ENCODE measurements around the gene LIMCH1. TPM values are rescaled to one million over a fixed set of nuclear protein-coding genes. Genes with fewer than 3 reads are reported as not detected.

The LIMCH1 gene
- total RNA-seq, 1 donor from 2014 or later = not detected

DNA sequence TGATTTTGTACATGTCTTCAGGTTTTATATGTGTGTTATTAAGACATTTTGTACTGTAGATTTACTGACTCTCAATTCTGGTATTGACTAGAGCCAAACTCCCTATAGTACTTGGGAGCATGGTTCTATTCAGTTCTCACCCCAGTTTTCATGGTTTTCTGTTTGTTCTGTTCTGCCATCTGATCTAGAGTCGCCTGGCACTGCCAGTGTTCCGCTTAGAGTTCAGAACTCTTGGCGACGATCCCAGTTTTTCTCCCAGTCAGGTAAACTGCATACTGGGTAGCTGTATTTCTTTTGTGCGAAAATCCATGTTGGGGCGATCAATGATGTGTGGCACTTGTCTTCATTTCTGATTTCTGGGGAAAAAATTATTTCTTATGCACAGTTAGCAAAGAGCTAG lies 132.6 kb downstream of the LIMCH1 start:
- no peaks in the 10 kb centered on the region for H3K36me3 Mint-ChIP-seq (ENCODE audit: low read depth)
- DNase-seq = no peak
- no peaks in the 10 kb centered on the region for H3K9me3 Mint-ChIP-seq
- ATAC-seq (ENCODE audit: low read depth) = no peak
- intact Hi-C loops (cut with micrococcal nuclease) = no loop called here
- H3K4me3 Mint-ChIP-seq = no peak overlapping the region
- TF ChIP-seq, protein P1, sequence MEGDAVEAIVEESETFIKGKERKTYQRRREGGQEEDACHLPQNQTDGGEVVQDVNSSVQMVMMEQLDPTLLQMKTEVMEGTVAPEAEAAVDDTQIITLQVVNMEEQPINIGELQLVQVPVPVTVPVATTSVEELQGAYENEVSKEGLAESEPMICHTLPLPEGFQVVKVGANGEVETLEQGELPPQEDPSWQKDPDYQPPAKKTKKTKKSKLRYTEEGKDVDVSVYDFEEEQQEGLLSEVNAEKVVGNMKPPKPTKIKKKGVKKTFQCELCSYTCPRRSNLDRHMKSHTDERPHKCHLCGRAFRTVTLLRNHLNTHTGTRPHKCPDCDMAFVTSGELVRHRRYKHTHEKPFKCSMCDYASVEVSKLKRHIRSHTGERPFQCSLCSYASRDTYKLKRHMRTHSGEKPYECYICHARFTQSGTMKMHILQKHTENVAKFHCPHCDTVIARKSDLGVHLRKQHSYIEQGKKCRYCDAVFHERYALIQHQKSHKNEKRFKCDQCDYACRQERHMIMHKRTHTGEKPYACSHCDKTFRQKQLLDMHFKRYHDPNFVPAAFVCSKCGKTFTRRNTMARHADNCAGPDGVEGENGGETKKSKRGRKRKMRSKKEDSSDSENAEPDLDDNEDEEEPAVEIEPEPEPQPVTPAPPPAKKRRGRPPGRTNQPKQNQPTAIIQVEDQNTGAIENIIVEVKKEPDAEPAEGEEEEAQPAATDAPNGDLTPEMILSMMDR (IDR thresholded peaks at IDR 0.05) = no peak
- POLR2A ChIA-PET = no interaction called here
- H3K27me3 Mint-ChIP-seq = peaks cover 8% of the 10 kb centered on the region
- CTCF ChIA-PET = interaction anchor here (1.1 to 1.5 kb wide), 2 partner anchors 9 to 389 kb away, joined by 3 read pairs; no protein-coding TSS in a partner anchor
- H3K27ac Mint-ChIP-seq = no peak overlapping the region
- H3K4me1 Mint-ChIP-seq = no peaks in the 10 kb centered on the region

DNA sequence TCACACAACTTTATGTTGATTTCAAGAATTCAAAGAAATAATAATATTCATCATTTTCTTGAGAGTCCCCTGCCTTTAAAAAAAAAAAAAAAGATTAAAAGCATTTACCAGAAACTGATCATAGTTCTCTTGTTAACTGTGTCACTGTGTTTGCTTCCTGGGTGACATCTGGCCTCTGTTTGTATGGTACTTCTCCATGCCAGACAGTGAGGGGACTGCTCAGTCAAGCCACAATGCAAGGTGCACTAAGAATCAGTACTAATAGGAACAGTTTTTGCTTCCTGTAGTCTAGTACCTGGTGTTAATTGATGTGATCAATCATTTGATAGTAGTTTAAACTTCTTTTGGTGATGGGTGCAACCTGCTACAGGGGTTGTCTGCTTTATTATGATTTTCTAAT lies 133.0 kb downstream of the LIMCH1 start:
- TF ChIP-seq, protein P1 (IDR thresholded peaks at IDR 0.05) = no peak
- ChIA-PET POLR2A (no interaction called here), CTCF (interaction anchor here (1.1 to 1.5 kb wide), 2 partner anchors 9 to 390 kb away, joined by 3 read pairs; no protein-coding TSS in a partner anchor)
- intact Hi-C loops (cut with micrococcal nuclease) = no loop called here
- no peaks in the 10 kb centered on the region for H3K9me3 Mint-ChIP-seq
- H3K4me1 Mint-ChIP-seq = no peaks in the 10 kb centered on the region
- no peak overlapping the region for H3K27ac Mint-ChIP-seq
- H3K4me3 Mint-ChIP-seq = no peak overlapping the region
- no peaks in the 10 kb centered on the region for H3K36me3 Mint-ChIP-seq (ENCODE audit: low read depth)
- peaks cover 8% of the 10 kb centered on the region for H3K27me3 Mint-ChIP-seq
- no peak for DNase-seq
- no peak for ATAC-seq (ENCODE audit: low read depth)

DNA sequence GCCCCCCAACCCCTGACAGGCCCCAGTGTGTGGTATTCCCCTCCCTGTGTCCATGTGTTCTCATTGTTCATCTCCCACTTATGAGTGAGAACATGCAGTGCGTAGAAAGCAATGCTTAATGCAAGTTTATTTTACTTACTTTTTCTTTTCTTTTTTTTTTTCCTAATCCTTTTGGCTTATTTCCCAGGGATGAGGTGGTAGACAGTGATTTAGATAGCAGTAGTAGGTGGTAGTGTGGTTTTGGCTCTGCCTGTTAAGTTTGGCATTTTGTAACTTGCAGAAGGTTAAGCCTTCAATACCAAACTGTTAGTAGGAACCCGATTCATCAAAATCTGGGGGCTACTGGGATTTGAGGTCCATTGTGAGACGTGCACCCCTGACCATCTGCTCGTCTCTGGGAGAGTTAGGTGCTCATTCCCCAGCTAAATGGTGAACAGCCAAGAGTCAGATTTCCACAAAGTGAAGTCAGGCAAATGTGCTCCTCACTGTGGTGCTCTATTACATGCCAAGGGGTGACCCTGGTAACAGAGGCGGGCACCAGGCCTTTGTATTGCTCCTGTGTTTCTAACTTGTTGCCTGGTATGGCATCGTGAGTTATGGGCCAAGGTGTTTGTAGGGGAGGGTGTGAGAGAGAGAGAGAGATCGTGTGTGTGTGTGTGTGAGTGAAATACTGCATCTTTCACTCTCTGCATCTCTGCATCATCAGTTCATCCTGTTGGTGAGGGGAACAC lies 140.3 kb downstream of the LIMCH1 start:
- ATAC-seq (ENCODE audit: low read depth) = no peak
- Mint-ChIP-seq H3K9me3 (no peaks in the 10 kb centered on the region), H3K27me3 (peaks cover 1% of the 10 kb centered on the region), H3K36me3 (ENCODE audit: low read depth) (no peaks in the 10 kb centered on the region), H3K4me3 (no peak overlapping the region), H3K4me1 (no peaks in the 10 kb centered on the region), H3K27ac (no peak overlapping the region)
- intact Hi-C loops (cut with micrococcal nuclease) = no loop called here
- DNase-seq = no peak
- POLR2A ChIA-PET = no interaction called here
- CTCF ChIA-PET = no interaction called here
- TF ChIP-seq, protein P1 (IDR thresholded peaks at IDR 0.05) = no peak

DNA sequence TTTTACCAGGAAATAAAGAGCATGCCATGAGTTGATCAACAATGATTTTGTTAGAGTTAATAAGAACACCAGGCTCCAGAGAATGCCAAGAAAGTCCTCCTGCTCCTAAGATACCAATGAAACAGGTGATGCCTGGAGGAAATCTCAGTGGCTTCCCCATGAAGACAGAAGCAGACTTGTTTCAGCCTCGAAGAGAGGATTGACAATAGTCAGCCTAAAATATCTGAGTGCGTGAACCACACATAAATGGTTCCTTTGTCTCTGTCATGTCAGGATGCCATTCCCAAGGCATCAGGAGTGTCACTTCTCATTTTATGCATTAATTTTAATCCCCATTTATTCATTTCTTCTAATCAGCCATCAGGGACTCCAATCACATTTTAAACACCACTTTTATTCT lies 141.0 kb downstream of the LIMCH1 start:
- POLR2A ChIA-PET = no interaction called here
- Mint-ChIP-seq H3K27me3 (peaks cover 3% of the 10 kb centered on the region), H3K4me3 (no peak overlapping the region), H3K9me3 (no peaks in the 10 kb centered on the region), H3K27ac (no peak overlapping the region), H3K4me1 (no peaks in the 10 kb centered on the region), H3K36me3 (ENCODE audit: low read depth) (no peaks in the 10 kb centered on the region)
- intact Hi-C loops (cut with micrococcal nuclease) = no loop called here
- DNase-seq (no peak), ATAC-seq (ENCODE audit: low read depth) (no peak)
- TF ChIP-seq, protein P1 (IDR thresholded peaks at IDR 0.05) = no peak
- CTCF ChIA-PET = no interaction called here

DNA sequence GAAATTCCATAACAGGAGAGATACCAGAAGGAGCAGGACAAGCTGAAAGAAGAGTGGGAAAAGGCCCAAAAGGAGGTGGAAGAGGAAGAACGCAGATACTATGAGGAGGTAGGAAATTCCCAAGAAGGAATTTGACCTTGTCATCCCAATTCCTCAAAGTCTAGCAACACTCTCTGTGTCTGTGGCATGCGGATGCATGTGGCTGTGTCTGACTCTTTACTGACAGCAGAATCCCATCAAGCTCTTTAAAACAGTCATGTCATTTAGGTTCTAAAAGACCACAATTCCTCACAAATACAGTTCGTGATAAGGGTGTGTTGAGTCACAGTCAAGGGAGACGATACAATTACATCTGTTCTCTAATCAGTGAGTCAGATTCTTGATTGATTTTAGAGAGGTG lies 142.0 kb downstream of the LIMCH1 start:
- H3K27me3 Mint-ChIP-seq = peaks cover 3% of the 10 kb centered on the region
- no peak overlapping the region for H3K27ac Mint-ChIP-seq
- ATAC-seq (ENCODE audit: low read depth) (no peak), DNase-seq (no peak)
- ChIA-PET POLR2A (no interaction called here), CTCF (no interaction called here)
- TF ChIP-seq, protein P1 (IDR thresholded peaks at IDR 0.05) = no peak
- no peak overlapping the region for H3K4me3 Mint-ChIP-seq
- H3K4me1 Mint-ChIP-seq = no peaks in the 10 kb centered on the region
- intact Hi-C loops (cut with micrococcal nuclease) = no loop called here
- no peaks in the 10 kb centered on the region for H3K9me3 Mint-ChIP-seq
- H3K36me3 Mint-ChIP-seq (ENCODE audit: low read depth) = no peaks in the 10 kb centered on the region
